ENCODE measurements around the gene ATXN7.

DNA sequence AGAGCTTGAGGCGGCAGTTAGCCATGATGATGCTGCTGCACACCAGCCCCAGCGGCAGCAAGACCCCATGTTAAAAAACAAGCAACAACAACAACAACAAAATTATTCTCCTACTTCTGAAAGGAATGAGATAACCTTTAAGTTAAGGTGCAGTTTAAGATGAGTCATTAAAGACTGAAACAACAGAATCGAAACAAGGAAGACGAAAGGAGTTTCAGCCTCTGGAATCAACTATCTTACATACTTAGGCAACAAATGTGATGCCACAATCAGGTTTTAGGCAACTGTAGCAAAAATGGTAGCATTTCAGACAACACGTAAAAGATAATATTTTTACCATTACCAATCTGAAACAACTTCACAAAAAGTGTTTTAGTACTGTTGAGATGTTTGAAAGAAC lies 36.3 kb downstream of the ATXN7 start:
- no peak for TF ChIP-seq EZH2phosphoT487 (IDR thresholded peaks at IDR 0.05; ENCODE audit: borderline replicate concordance)
- no peak for TF ChIP-seq POLR2A (IDR thresholded peaks at IDR 0.05; ENCODE audit: borderline replicate concordance, extremely low read depth, insufficient read depth, insufficient read length)
- TF ChIP-seq ZNF274 (IDR thresholded peaks at IDR 0.05; ENCODE audit: low read depth, low read length): no peak
- TF ChIP-seq CEBPB (IDR thresholded peaks at IDR 0.05; ENCODE audit: low read depth): no peak
- no peak for TF ChIP-seq POLR2AphosphoS5 (IDR thresholded peaks at IDR 0.05; ENCODE audit: low read depth, low read length)
- TF ChIP-seq, protein P1, sequence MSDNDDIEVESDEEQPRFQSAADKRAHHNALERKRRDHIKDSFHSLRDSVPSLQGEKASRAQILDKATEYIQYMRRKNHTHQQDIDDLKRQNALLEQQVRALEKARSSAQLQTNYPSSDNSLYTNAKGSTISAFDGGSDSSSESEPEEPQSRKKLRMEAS (IDR thresholded peaks at IDR 0.05): no peak
- TF ChIP-seq, protein P2, sequence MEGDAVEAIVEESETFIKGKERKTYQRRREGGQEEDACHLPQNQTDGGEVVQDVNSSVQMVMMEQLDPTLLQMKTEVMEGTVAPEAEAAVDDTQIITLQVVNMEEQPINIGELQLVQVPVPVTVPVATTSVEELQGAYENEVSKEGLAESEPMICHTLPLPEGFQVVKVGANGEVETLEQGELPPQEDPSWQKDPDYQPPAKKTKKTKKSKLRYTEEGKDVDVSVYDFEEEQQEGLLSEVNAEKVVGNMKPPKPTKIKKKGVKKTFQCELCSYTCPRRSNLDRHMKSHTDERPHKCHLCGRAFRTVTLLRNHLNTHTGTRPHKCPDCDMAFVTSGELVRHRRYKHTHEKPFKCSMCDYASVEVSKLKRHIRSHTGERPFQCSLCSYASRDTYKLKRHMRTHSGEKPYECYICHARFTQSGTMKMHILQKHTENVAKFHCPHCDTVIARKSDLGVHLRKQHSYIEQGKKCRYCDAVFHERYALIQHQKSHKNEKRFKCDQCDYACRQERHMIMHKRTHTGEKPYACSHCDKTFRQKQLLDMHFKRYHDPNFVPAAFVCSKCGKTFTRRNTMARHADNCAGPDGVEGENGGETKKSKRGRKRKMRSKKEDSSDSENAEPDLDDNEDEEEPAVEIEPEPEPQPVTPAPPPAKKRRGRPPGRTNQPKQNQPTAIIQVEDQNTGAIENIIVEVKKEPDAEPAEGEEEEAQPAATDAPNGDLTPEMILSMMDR (IDR thresholded peaks at IDR 0.05 in 2 of 3, conservative IDR thresholded peaks at IDR 0.05 in 1 of 3; ENCODE audit: borderline replicate concordance in 1 of 3, insufficient read depth in 1 of 3, low read depth in 2 of 3, low read length in 2 of 3): no peak
- TF ChIP-seq EGR1 (IDR thresholded peaks at IDR 0.05; ENCODE audit: low read depth): no peak
- TF ChIP-seq RAD21 (IDR thresholded peaks at IDR 0.05; ENCODE audit: low read depth): no peak
- no peak for TF ChIP-seq EZH2 (IDR thresholded peaks at IDR 0.05)
- TF ChIP-seq SP1 (IDR thresholded peaks at IDR 0.05; ENCODE audit: low read depth): no peak
- TF ChIP-seq, protein P3, sequence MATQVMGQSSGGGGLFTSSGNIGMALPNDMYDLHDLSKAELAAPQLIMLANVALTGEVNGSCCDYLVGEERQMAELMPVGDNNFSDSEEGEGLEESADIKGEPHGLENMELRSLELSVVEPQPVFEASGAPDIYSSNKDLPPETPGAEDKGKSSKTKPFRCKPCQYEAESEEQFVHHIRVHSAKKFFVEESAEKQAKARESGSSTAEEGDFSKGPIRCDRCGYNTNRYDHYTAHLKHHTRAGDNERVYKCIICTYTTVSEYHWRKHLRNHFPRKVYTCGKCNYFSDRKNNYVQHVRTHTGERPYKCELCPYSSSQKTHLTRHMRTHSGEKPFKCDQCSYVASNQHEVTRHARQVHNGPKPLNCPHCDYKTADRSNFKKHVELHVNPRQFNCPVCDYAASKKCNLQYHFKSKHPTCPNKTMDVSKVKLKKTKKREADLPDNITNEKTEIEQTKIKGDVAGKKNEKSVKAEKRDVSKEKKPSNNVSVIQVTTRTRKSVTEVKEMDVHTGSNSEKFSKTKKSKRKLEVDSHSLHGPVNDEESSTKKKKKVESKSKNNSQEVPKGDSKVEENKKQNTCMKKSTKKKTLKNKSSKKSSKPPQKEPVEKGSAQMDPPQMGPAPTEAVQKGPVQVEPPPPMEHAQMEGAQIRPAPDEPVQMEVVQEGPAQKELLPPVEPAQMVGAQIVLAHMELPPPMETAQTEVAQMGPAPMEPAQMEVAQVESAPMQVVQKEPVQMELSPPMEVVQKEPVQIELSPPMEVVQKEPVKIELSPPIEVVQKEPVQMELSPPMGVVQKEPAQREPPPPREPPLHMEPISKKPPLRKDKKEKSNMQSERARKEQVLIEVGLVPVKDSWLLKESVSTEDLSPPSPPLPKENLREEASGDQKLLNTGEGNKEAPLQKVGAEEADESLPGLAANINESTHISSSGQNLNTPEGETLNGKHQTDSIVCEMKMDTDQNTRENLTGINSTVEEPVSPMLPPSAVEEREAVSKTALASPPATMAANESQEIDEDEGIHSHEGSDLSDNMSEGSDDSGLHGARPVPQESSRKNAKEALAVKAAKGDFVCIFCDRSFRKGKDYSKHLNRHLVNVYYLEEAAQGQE (IDR thresholded peaks at IDR 0.05; ENCODE audit: low read depth): no peak
- no peak for TF ChIP-seq YY1 (IDR thresholded peaks at IDR 0.05; ENCODE audit: extremely low read depth, insufficient replicate concordance, low read depth, low read length)
- TF ChIP-seq ZFX (IDR thresholded peaks at IDR 0.05): no peak

Data from HCT116 (cell line).